GM23338 (cell line): Measurements from ENCODE around the gene ZBTB7C. TPM values are rescaled to one million over a fixed set of nuclear protein-coding genes. Genes with fewer than 3 reads are reported as not detected.

Experiments
- ATAC-seq: fragments of 200-7000 bp; cut with Tn5 transposase; 3 replicates; pipeline ENCODE4 v1.9.1; 2020
- DNase-seq: peaks from one replicate; pipeline ENCODE4 v3.0.0-alpha.2; 2015; ENCODE audit warnings: low spot score
- H2AFZ ChIP-seq: fragments of 200-600 bp; sonication (generic); 2 replicates; pipeline ENCODE4 v1.8.0; 2016; ENCODE audit warnings: antibody characterized with exemption, mild to moderate bottlenecking, moderate library complexity
- H3F3A ChIP-seq: fragments of 200-600 bp; sonication (generic); replicated peaks from 2 replicates; pipeline ENCODE4 v1.8.0; 2017; ENCODE audit warnings: antibody characterized with exemption, mixed run types, low read depth
- H3K27ac ChIP-seq: fragments of 200-600 bp; sonication (generic); 2 replicates; pipeline ENCODE4 v1.6.1; 2016; ENCODE audit warnings: low read depth
- H3K27me3 ChIP-seq: fragments of 200-600 bp; sonication (generic); 2 replicates; pipeline ENCODE4 v1.8.0; 2016; ENCODE audit warnings: mild to moderate bottlenecking, mixed run types, moderate library complexity; ENCODE audit not compliant: insufficient read depth
- H3K36me3 ChIP-seq: fragments of 200-600 bp; sonication (generic); 2 replicates; pipeline ENCODE4 v1.8.0; 2016; ENCODE audit warnings: mild to moderate bottlenecking; ENCODE audit not compliant: insufficient read depth
- H3K4me1 ChIP-seq: fragments of 200-600 bp; sonication (generic); 2 replicates; pipeline ENCODE4 v1.8.0; 2016; ENCODE audit warnings: mild to moderate bottlenecking, moderate library complexity; ENCODE audit not compliant: insufficient read depth
- H3K4me2 ChIP-seq: fragments of 200-600 bp; sonication (generic); 2 replicates; pipeline ENCODE4 v1.7.1; 2017; ENCODE audit warnings: mixed run types
- H3K4me3 ChIP-seq: fragments of 200-600 bp; sonication (generic); 2 replicates; pipeline ENCODE4 v1.6.1; 2016; ENCODE audit warnings: mixed run types
- H3K79me2 ChIP-seq: fragments of 200-600 bp; sonication (generic); replicated peaks from 2 replicates; pipeline ENCODE4 v1.8.0; 2017; ENCODE audit warnings: mild to moderate bottlenecking; ENCODE audit not compliant: insufficient read depth
- H3K9me2 ChIP-seq: fragments of 200-600 bp; sonication (generic); 2 replicates; pipeline ENCODE4 v1.8.0; 2017; ENCODE audit not compliant: insufficient read depth
- H4K20me1 ChIP-seq: fragments of 200-600 bp; sonication (generic); replicated peaks from 2 replicates; pipeline ENCODE4 v1.8.0; 2017; ENCODE audit warnings: mild to moderate bottlenecking; ENCODE audit not compliant: insufficient read depth
- H3K27ac Mint-ChIP-seq: 2 replicates; pipeline ENCODE4 v1.8.0; 2020; ENCODE audit warnings: inconsistent platforms, mild to moderate bottlenecking, moderate library complexity, mixed read lengths
- H3K27me3 Mint-ChIP-seq: 3 replicates; pipeline ENCODE4 v1.8.0; 2022; ENCODE audit warnings: low read depth, mild to moderate bottlenecking, moderate library complexity, mixed read lengths, inconsistent platforms; ENCODE audit not compliant: insufficient read depth, poor library complexity
- H3K36me3 Mint-ChIP-seq: 3 replicates; pipeline ENCODE4 v1.8.0; 2021; ENCODE audit warnings: low read depth, mild to moderate bottlenecking, inconsistent platforms, moderate library complexity, mixed read lengths
- H3K4me1 Mint-ChIP-seq: 3 replicates; pipeline ENCODE4 v1.8.0; 2020; ENCODE audit warnings: mild to moderate bottlenecking, inconsistent platforms, mixed read lengths
- H3K4me3 Mint-ChIP-seq: 3 replicates; pipeline ENCODE4 v1.8.0; 2021; ENCODE audit warnings: moderate library complexity, mild to moderate bottlenecking, inconsistent platforms, mixed read lengths
- H3K9me3 Mint-ChIP-seq: 3 replicates; pipeline ENCODE4 v1.8.0; 2020; ENCODE audit warnings: moderate library complexity, mild to moderate bottlenecking, inconsistent platforms, mixed read lengths
- CREB1 ChIP-seq: fragments of 250-450 bp; sonication (Bioruptor Pico); IDR thresholded peaks from 2 replicates; pipeline ENCODE4 v1.5.0; 2020; ENCODE audit warnings: low read depth, mild to moderate bottlenecking, moderate library complexity
- EZH2 ChIP-seq: fragments of 200-600 bp; sonication (generic); IDR thresholded peaks from one replicate; pipeline ENCODE4 v1.8.0; 2017; ENCODE audit warnings: antibody characterized with exemption, mild to moderate bottlenecking, low read depth; ENCODE audit not compliant: unreplicated experiment
- JUNB ChIP-seq: IDR thresholded peaks from one replicate; pipeline ENCODE4 v1.6.1; 2016; ENCODE audit warnings: antibody characterized with exemption; ENCODE audit not compliant: unreplicated experiment
- NANOG ChIP-seq: IDR thresholded peaks from 2 replicates; pipeline ENCODE4 v1.6.1; 2016; ENCODE audit warnings: antibody characterized with exemption, borderline replicate concordance
- POLR2AphosphoS5 ChIP-seq: IDR thresholded peaks from 2 replicates; pipeline ENCODE4 v1.6.1; 2016; ENCODE audit warnings: antibody characterized with exemption, low read depth
- STAT1 ChIP-seq: IDR thresholded peaks from one replicate; pipeline ENCODE4 v1.6.1; 2016; ENCODE audit warnings: antibody characterized with exemption; ENCODE audit not compliant: unreplicated experiment
- polyA plus RNA-seq: library from polyadenylated mRNA; unstranded; fragments of >200 nt; fragmentation: Nextera tagmentation; extraction: Ambion mirVana; gene quantifications from 2 replicates; pipeline ENCODE4 v1.2.1, GENCODE V29; 2016
- total RNA-seq: library from RNA; depleted of rRNA; stranded (reverse); fragments of >200 nt; shearing (Covaris generic); gene quantifications from 2 replicates; pipeline ENCODE4 v1.2.3, GENCODE V29; 2014
- TF ChIP-seq, protein P1 (sequence below): fragments of 250-450 bp; sonication (Bioruptor Pico); IDR thresholded peaks from 2 replicates; pipeline ENCODE4 v1.5.0; 2020; ENCODE audit warnings: mild to moderate bottlenecking, moderate library complexity
- TF ChIP-seq, protein P2 (sequence below): IDR thresholded peaks from 2 replicates; pipeline ENCODE4 v1.6.1; 2016; ENCODE audit warnings: antibody characterized with exemption
- TF ChIP-seq, protein P3 (sequence below), 2 experiments: fragments of 200-600 bp in 1 of 2; sonication (generic) in 1 of 2; conservative IDR thresholded peaks; 2 replicates each; pipeline versions ENCODE4 v1.5.1 to v1.6.1; 2016 to 2017; ENCODE audit warnings: antibody characterized with exemption in 2 of 2, low read depth in 2 of 2, mild to moderate bottlenecking in 2 of 2, moderate library complexity in 1 of 2

The ZBTB7C gene
- total and polyA plus RNA-seq, 2 experiments from 2014 or later: 0.03 to 0.14 TPM

DNA sequence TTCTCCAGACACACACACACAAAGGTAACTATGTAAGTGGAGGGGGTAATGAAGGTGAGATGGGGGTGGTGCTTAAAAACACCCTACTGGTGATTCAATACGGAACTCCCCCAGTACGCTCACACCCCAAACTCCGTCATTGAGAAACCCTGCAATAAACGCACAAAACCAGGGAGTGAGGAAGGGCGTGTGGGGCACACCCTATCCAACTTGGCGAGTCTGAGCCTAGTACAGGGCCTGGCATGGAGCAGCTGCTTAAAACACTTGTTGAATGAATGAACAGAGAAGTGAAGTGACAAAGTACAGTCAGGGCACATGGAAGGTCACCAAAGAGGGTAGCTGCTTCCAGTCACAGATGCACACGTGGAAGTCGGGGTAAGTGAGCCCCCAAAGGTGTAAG, 331.9 kb downstream of the ZBTB7C start:
- peaks cover 3% of the 10 kb centered on the region for H3K27me3 Mint-ChIP-seq
- TF ChIP-seq STAT1 (no peak), CREB1 (no peak), NANOG (no peak), JUNB (no peak), POLR2AphosphoS5 (no peak), EZH2 (no peak)
- TF ChIP-seq, protein P1, sequence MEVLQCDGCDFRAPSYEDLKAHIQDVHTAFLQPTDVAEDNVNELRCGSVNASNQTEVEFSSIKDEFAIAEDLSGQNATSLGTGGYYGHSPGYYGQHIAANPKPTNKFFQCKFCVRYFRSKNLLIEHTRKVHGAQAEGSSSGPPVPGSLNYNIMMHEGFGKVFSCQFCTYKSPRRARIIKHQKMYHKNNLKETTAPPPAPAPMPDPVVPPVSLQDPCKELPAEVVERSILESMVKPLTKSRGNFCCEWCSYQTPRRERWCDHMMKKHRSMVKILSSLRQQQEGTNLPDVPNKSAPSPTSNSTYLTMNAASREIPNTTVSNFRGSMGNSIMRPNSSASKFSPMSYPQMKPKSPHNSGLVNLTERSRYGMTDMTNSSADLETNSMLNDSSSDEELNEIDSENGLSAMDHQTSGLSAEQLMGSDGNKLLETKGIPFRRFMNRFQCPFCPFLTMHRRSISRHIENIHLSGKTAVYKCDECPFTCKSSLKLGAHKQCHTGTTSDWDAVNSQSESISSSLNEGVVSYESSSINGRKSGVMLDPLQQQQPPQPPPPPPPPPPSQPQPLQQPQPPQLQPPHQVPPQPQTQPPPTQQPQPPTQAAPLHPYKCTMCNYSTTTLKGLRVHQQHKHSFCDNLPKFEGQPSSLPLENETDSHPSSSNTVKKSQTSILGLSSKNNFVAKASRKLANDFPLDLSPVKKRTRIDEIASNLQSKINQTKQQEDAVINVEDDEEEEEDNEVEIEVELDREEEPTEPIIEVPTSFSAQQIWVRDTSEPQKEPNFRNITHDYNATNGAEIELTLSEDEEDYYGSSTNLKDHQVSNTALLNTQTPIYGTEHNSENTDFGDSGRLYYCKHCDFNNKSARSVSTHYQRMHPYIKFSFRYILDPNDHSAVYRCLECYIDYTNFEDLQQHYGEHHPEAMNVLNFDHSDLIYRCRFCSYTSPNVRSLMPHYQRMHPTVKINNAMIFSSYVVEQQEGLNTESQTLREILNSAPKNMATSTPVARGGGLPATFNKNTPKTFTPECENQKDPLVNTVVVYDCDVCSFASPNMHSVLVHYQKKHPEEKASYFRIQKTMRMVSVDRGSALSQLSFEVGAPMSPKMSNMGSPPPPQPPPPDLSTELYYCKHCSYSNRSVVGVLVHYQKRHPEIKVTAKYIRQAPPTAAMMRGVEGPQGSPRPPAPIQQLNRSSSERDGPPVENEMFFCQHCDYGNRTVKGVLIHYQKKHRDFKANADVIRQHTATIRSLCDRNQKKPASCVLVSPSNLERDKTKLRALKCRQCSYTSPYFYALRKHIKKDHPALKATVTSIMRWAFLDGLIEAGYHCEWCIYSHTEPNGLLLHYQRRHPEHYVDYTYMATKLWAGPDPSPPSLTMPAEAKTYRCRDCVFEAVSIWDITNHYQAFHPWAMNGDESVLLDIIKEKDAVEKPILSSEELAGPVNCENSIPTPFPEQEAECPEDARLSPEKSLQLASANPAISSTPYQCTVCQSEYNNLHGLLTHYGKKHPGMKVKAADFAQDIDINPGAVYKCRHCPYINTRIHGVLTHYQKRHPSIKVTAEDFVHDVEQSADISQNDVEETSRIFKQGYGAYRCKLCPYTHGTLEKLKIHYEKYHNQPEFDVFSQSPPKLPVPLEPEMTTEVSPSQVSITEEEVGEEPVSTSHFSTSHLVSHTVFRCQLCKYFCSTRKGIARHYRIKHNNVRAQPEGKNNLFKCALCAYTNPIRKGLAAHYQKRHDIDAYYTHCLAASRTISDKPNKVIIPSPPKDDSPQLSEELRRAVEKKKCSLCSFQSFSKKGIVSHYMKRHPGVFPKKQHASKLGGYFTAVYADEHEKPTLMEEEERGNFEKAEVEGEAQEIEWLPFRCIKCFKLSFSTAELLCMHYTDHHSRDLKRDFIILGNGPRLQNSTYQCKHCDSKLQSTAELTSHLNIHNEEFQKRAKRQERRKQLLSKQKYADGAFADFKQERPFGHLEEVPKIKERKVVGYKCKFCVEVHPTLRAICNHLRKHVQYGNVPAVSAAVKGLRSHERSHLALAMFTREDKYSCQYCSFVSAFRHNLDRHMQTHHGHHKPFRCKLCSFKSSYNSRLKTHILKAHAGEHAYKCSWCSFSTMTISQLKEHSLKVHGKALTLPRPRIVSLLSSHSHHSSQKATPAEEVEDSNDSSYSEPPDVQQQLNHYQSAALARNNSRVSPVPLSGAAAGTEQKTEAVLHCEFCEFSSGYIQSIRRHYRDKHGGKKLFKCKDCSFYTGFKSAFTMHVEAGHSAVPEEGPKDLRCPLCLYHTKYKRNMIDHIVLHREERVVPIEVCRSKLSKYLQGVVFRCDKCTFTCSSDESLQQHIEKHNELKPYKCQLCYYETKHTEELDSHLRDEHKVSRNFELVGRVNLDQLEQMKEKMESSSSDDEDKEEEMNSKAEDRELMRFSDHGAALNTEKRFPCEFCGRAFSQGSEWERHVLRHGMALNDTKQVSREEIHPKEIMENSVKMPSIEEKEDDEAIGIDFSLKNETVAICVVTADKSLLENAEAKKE (CRISPR knock-in tag): no peak
- TF ChIP-seq, protein P2, sequence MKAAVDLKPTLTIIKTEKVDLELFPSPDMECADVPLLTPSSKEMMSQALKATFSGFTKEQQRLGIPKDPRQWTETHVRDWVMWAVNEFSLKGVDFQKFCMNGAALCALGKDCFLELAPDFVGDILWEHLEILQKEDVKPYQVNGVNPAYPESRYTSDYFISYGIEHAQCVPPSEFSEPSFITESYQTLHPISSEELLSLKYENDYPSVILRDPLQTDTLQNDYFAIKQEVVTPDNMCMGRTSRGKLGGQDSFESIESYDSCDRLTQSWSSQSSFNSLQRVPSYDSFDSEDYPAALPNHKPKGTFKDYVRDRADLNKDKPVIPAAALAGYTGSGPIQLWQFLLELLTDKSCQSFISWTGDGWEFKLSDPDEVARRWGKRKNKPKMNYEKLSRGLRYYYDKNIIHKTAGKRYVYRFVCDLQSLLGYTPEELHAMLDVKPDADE: no peak
- TF ChIP-seq, protein P3, sequence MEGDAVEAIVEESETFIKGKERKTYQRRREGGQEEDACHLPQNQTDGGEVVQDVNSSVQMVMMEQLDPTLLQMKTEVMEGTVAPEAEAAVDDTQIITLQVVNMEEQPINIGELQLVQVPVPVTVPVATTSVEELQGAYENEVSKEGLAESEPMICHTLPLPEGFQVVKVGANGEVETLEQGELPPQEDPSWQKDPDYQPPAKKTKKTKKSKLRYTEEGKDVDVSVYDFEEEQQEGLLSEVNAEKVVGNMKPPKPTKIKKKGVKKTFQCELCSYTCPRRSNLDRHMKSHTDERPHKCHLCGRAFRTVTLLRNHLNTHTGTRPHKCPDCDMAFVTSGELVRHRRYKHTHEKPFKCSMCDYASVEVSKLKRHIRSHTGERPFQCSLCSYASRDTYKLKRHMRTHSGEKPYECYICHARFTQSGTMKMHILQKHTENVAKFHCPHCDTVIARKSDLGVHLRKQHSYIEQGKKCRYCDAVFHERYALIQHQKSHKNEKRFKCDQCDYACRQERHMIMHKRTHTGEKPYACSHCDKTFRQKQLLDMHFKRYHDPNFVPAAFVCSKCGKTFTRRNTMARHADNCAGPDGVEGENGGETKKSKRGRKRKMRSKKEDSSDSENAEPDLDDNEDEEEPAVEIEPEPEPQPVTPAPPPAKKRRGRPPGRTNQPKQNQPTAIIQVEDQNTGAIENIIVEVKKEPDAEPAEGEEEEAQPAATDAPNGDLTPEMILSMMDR (conservative IDR thresholded peaks at IDR 0.05; ENCODE audit: low read depth in 2 of 2): no peak
- Histone ChIP-seq H3K4me1 (peaks cover 13% of the 10 kb centered on the region; the same call in 1 of the 2 replicates), H3K4me2 (no peak overlapping the region), H4K20me1 (no peaks in the 10 kb centered on the region), H3K4me3 (no peak overlapping the region), H3F3A (no peaks in the 10 kb centered on the region), H3K9me2 (no peaks in the 10 kb centered on the region), H3K27me3 (no peaks in the 10 kb centered on the region), H3K36me3 (no peaks in the 10 kb centered on the region), H3K27ac (no peak overlapping the region), H2AFZ (no peak overlapping the region), H3K79me2 (no peaks in the 10 kb centered on the region)
- no peaks in the 10 kb centered on the region for H3K36me3 Mint-ChIP-seq
- H3K27ac Mint-ChIP-seq: no peak overlapping the region
- no peaks in the 10 kb centered on the region for H3K9me3 Mint-ChIP-seq
- no peak overlapping the region for H3K4me3 Mint-ChIP-seq
- DNase-seq: no peak
- H3K4me1 Mint-ChIP-seq: peaks cover 36% of the 10 kb centered on the region
- ATAC-seq: no peak
